Small intestine (tissue), 7 donors: ENCODE results near the gene NRCAM. TPM values are rescaled to one million over a fixed set of nuclear protein-coding genes. Genes with fewer than 3 reads are reported as not detected.

Experiments used
- DNase-seq, 2 donors: peaks; one replicate each; pipeline versions ENCODE4 v3.0.0 to v3.0.0-alpha.2; 2013
- FAIRE-seq: peaks from 2 replicates; lab custom pipeline; 2012; peaks lifted over from hg19 to GRCh38; lab: Jason Lieb, UNC
- H3K27ac ChIP-seq, 3 donors: one replicate each; pipeline ENCODE4 v1.5.1; 2013; ENCODE audit warnings: low read length in 2 of 3, mild to moderate bottlenecking in 2 of 3, control low read depth in 1 of 3, inconsistent platforms in 1 of 3, low read depth in 1 of 3, moderate library complexity in 1 of 3
- H3K27me3 ChIP-seq, 3 donors: one replicate each; pipeline ENCODE4 v1.6.1; 2013; ENCODE audit warnings: low read length in 3 of 3, inconsistent platforms in 1 of 3; ENCODE audit not compliant: control insufficient read depth in 3 of 3, insufficient read depth in 3 of 3
- H3K36me3 ChIP-seq, 3 donors: one replicate each; pipeline ENCODE4 v1.6.1; 2013; ENCODE audit warnings: low read length in 3 of 3, inconsistent platforms in 1 of 3, low read depth in 1 of 3, mild to moderate bottlenecking in 1 of 3, moderate library complexity in 1 of 3; ENCODE audit not compliant: control insufficient read depth in 3 of 3, insufficient read depth in 2 of 3
- H3K4me1 ChIP-seq, 3 donors: one replicate each; pipeline ENCODE4 v1.6.1; 2013; ENCODE audit warnings: low read length in 2 of 3, inconsistent platforms in 1 of 3, low read depth in 1 of 3, mild to moderate bottlenecking in 1 of 3, moderate library complexity in 1 of 3; ENCODE audit not compliant: control insufficient read depth in 3 of 3, insufficient read depth in 2 of 3
- H3K4me3 ChIP-seq, 3 donors: one replicate each; pipeline ENCODE4 v1.5.1; 2013; ENCODE audit warnings: low read length in 3 of 3, control low read depth in 1 of 3, inconsistent platforms in 1 of 3, low read depth in 1 of 3, mild to moderate bottlenecking in 1 of 3, moderate library complexity in 1 of 3
- H3K9me3 ChIP-seq, 2 donors: one replicate each; pipeline ENCODE4 v1.6.1; 2013; ENCODE audit warnings: low read depth in 1 of 2, low read length in 1 of 2; ENCODE audit not compliant: control insufficient read depth in 2 of 2, insufficient read depth in 1 of 2
- WGBS, 3 donors: extraction: QIAGEN DNeasy Blood & Tissue Kit; methylation state at CpG; one replicate each; pipeline ENCODE4 v1.1.7; 2013; 5-methylcytosine and 5-hydroxymethylcytosine counted together
- polyA plus RNA-seq, 4 donors: library from polyadenylated mRNA; stranded (reverse) in 3 of 4; unstranded in 1 of 4; fragments of 200-250 nt in 3 of 4; fragments of 120-200 nt in 1 of 4; gene quantifications; one replicate each; pipeline versions ENCODE4 v1.2.1 to v1.2.3, GENCODE V29; 2013
- donor health status: healthy with polysubstance abuse.
- donor health status: control.
- donor health status: control.
- donor health status: Bipolar disorder and iron deficiency.
- donor health status: healthy.

The NRCAM gene
- polyA plus RNA-seq, 4 donors: 0.27 to 6.8 (median 1.4) TPM

DNA sequence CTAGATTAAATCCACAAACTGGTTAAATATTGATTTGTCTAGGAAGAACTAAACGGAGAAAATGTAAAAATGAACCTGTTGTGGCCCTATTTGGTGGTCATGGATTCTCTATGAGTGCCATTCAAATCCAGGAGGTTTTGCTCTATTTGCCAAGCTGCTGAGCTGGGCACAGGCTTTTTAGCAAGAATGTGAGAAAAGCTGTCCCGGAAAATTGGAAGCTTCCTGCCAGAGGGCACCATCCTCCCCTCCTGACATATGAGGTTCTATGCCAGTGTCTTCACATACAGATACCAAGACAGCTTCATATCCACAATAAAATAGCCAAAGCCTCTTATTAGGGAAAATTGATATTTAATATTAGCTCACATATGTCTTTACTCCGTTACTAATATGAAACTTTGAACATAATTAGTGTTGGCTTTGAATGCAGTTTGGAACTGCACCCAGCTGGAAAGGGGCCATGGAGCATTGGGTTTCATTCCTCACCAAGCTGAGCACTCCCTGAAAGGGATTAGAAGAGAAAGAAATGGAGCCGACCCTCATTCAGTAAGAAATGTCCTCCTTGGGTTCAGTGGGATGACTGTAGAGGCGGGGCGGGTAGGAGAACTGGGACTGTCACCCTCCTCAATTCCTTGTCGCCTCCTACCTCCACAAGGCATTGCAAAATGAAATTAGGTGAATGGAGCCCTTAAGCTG lies 47.8 kb downstream of the NRCAM start:
- H3K4me3 ChIP-seq: no peak overlapping the region
- H3K36me3 ChIP-seq: no peaks in the 10 kb centered on the region
- H3K27me3 ChIP-seq: no peaks in the 10 kb centered on the region
- no peaks in the 10 kb centered on the region for H3K4me1 ChIP-seq
- FAIRE-seq: no peak
- no peak for DNase-seq
- WGBS, 3 donors: 62 to 74% (median 70%) methylated on average over 7 of the region's 7 CpGs
- H3K27ac ChIP-seq: no peak overlapping the region
- no peaks in the 10 kb centered on the region for H3K9me3 ChIP-seq

DNA sequence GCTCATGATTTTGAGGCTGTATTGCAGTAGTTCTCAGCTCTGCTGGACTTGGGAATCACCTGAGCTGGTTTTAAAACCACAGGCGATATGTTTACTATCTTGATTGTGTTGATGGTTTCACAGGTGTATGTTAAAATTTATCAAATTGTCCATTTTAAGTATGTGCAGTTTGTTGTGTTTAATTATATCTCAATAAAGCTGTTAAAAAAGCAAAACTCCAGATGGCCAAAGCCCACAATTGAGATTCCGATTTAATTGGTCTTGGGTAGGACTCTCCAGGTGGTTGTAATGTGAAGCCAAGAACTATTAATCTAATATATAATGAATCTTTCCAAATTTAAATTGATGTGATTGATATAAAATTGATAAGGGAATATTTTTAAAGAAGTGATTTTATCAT lies 48.6 kb downstream of the NRCAM start:
- no peaks in the 10 kb centered on the region for H3K36me3 ChIP-seq
- no peak overlapping the region for H3K27ac ChIP-seq
- no peak overlapping the region for H3K4me3 ChIP-seq
- H3K4me1 ChIP-seq: peaks cover 0 to under 1% (median 0%) of the 10 kb centered on the region in 3 donors
- WGBS, 3 donors: 81 to 93% (median 87%) methylated on average over 2 of the region's 2 CpGs
- no peaks in the 10 kb centered on the region for H3K9me3 ChIP-seq
- no peak for DNase-seq
- no peaks in the 10 kb centered on the region for H3K27me3 ChIP-seq
- no peak for FAIRE-seq

DNA sequence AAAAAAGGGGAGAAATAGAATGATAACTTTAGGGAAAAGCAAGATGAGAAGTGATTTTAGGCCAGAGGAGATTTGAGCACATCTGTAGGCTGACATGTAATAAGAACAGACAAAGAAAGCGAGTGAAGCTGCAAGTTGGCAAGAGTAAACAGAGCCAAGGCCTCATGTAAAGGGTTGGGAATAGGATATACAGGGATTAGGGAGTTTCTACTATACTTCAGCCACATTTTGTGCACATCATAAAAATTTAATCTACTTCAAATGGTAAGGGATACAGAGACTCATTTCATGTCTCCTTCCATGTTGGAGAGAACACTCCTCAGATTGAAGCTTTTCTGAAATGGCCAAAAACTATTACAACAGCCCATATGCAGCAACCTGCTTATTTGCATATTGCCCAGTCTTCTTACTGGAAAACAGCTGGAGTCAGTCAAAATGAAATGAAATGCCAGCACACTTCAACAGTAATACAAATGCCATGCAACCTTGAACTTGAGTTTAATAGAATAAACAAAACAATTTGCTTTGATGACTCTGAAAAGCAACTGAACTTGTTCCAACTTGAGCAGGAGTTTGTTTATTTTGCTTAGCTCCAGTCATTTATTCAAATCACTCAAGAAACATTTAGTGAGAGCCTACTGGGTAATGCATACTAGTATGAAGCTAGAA lies 49.9 kb downstream of the NRCAM start:
- no peaks in the 10 kb centered on the region for H3K36me3 ChIP-seq
- peaks cover 0 to 4% (median 0%) of the 10 kb centered on the region in 3 donors for H3K4me1 ChIP-seq
- H3K27ac ChIP-seq: no peak overlapping the region
- DNase-seq (no peak), FAIRE-seq (no peak)
- 87 to 93% (median 88%) methylated on average over 1 of the region's 1 CpG for WGBS, 3 donors
- H3K27me3 ChIP-seq: no peaks in the 10 kb centered on the region
- H3K9me3 ChIP-seq: no peaks in the 10 kb centered on the region
- H3K4me3 ChIP-seq: no peak overlapping the region

DNA sequence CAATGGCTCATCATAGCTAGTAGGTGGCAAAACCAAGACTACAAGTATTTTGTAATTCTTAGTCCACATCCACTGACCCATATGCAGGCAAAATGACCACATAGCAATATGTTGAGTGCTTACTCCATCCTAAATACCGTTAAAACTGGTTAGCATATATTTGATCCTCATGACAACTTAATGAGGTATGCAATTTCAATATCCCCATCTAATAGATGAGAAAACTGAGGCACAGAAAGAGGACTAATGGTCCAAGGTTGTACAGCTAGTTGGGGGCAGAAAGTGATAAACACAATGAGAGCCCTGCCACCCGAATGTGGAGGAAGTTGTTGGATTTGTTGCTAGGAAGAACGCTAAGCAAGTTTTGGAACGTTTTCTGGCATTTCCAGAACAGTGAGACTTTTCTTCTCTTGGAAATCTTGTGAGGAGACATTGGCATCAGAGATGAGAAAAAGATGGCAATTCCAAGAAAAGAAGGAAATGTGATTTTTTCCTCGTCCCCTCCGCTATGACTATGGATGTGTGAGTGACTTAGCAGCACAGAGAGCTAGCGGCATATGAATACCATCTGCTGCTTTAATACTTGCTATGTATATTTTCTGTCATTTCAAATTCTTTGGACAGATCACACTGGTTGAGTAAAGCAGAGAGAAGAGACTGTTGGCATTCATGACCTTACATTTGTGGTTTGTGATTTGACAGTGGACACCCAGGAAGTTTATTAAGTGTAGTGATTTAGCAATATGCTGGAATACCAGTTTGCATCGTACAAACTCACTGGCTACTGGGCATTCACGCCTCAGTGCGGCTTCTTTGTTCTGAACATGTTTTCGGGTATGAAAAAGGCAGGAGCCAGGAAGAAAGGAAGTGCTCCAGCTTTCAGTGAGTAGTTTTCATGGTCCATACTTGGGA lies 51.5 kb downstream of the NRCAM start:
- Histone ChIP-seq H3K4me1 (peaks cover 0 to 4% (median 0%) of the 10 kb centered on the region in 3 donors), H3K4me3 (no peak overlapping the region), H3K9me3 (no peaks in the 10 kb centered on the region), H3K27ac (no peak overlapping the region), H3K27me3 (no peaks in the 10 kb centered on the region), H3K36me3 (no peaks in the 10 kb centered on the region)
- WGBS, 3 donors: 87 to 94% (median 88%) methylated on average over 11 of the region's 11 CpGs
- no peak for DNase-seq
- no peak for FAIRE-seq

DNA sequence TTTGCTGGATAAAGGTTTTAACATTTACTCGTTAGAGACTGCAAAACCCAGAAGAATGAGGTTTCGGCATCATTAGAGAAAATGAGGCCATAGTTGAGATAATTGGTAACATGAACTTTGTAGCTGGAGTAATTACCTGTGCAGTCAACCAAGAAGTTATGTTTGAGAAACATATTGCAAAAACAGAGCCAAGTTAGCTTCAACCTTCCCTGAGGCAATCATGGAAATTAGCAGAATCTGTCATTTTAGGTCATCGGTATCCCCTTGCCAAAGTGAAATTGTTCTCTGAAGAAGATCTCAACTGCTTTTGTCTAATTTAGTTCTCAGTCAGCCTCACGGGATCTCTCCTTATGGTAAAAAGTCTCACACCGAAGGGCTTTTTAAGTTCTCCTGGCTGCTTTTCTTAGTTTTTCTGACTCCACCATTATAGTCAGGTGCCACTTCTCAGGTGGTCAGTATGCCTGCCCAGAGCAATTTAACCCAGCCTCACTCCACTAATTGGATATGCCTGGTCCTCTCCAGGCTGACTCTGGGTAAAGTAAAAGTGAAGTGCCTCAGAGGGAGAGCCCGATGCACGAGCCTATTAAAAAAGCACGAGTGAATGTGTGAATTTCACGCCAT lies 52.5 kb downstream of the NRCAM start:
- WGBS, 3 donors: 87 to 93% (median 91%) methylated on average over 9 of the region's 9 CpGs
- no peak for FAIRE-seq

DNA sequence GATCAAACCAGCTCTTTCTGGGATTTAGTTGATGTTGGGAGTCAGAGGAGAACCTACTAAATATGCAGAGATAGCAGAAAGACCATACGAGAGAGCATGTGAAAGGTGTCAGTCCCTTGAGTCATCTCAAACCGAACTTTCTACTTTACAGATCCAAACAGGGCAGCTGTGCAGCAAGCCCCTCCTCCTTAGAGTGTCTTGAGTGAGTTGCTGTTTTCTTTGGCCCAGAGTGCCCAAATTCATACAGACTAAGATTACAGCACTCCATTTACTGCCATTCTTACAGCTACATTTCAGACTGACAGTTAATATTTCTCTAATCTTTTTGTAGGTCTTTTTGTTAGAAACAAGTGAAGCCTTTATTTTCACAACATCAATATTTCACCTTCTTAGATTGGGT lies 53.4 kb downstream of the NRCAM start:
- FAIRE-seq (no peak), DNase-seq (peak in 1 of 2 donors; percentile 8)
- Histone ChIP-seq H3K27ac (no peak overlapping the region), H3K36me3 (no peaks in the 10 kb centered on the region), H3K27me3 (no peaks in the 10 kb centered on the region), H3K9me3 (no peaks in the 10 kb centered on the region), H3K4me3 (no peak overlapping the region), H3K4me1 (peaks cover 0 to 4% (median 0%) of the 10 kb centered on the region in 3 donors)
- WGBS, 3 donors: 11 to 26% (median 21%) methylated on average over 2 of the region's 2 CpGs

More for the DNA sequence above, 52.5 kb downstream of the NRCAM start:
- Histone ChIP-seq H3K4me3 (no peak overlapping the region), H3K4me1 (peaks cover 0 to 4% (median 0%) of the 10 kb centered on the region in 3 donors), H3K9me3 (no peaks in the 10 kb centered on the region), H3K27ac (no peak overlapping the region), H3K36me3 (no peaks in the 10 kb centered on the region), H3K27me3 (no peaks in the 10 kb centered on the region)
- DNase-seq: peak in 1 of 2 donors; percentile 17

DNA sequence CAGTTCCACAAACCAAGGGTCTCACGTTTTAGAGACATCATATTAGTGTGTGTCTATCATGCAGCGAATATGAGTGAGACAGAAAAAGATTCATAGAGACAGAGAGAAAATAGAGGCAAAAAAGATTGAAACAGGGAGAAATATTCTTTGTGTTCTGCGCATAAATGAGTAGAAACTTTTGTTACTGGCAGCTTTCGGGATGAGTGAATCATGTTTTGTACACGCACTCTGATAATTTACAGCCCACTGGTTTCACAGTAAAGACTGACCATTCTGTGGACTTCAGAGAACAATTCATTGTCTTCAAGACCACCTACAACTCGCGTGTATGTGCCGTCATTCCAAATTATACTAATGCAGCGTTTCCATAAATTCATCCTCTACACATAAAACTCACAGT lies 60.2 kb downstream of the NRCAM start:
- DNase-seq (no peak), FAIRE-seq (no peak)
- Histone ChIP-seq H3K9me3 (no peaks in the 10 kb centered on the region), H3K36me3 (no peaks in the 10 kb centered on the region), H3K27ac (no peak overlapping the region), H3K4me3 (no peak overlapping the region), H3K27me3 (no peaks in the 10 kb centered on the region), H3K4me1 (no peaks in the 10 kb centered on the region)
- WGBS, 3 donors: 87 to 92% (median 88%) methylated on average over 9 of the region's 9 CpGs

DNA sequence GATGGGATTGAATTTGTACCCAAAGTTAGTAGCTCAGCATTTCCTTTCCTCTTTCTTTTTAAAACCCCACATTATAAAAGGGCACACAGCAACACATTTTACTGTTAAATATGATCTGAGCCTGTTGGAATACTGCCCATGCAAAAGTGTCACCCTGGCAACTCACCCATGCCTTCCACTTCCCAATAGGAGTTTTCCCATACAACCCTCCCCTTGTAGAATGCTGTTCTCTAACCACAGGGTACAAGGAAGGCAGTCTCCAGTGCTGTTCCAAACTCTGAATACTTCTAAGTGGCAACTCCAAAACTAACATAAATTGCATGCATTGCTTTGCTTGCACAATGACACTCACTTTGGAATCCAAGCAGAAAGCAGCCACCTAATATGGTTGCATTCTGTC lies 60.8 kb downstream of the NRCAM start:
- H3K27me3 ChIP-seq: no peaks in the 10 kb centered on the region
- H3K4me3 ChIP-seq: no peak overlapping the region
- H3K27ac ChIP-seq: no peak overlapping the region
- H3K4me1 ChIP-seq: no peaks in the 10 kb centered on the region
- H3K36me3 ChIP-seq: no peaks in the 10 kb centered on the region
- no peak for DNase-seq
- FAIRE-seq: no peak
- H3K9me3 ChIP-seq: no peaks in the 10 kb centered on the region
